IPS-NIHi11 (cell line): Measurements from ENCODE around the gene ASB2.
A peak's percentile ranks its signal among the peaks of the same experiment; 100 is the strongest.

Experiments used
- DNase-seq: peaks from one replicate; pipeline ENCODE4 v3.0.0; 2012; ENCODE audit warnings: mixed read lengths, low spot score

Gene ASB2

GRCh38 chr14:93963692-93964091 lies 12.7 kb downstream of the ASB2 start:
- no peak for DNase-seq

DNA sequence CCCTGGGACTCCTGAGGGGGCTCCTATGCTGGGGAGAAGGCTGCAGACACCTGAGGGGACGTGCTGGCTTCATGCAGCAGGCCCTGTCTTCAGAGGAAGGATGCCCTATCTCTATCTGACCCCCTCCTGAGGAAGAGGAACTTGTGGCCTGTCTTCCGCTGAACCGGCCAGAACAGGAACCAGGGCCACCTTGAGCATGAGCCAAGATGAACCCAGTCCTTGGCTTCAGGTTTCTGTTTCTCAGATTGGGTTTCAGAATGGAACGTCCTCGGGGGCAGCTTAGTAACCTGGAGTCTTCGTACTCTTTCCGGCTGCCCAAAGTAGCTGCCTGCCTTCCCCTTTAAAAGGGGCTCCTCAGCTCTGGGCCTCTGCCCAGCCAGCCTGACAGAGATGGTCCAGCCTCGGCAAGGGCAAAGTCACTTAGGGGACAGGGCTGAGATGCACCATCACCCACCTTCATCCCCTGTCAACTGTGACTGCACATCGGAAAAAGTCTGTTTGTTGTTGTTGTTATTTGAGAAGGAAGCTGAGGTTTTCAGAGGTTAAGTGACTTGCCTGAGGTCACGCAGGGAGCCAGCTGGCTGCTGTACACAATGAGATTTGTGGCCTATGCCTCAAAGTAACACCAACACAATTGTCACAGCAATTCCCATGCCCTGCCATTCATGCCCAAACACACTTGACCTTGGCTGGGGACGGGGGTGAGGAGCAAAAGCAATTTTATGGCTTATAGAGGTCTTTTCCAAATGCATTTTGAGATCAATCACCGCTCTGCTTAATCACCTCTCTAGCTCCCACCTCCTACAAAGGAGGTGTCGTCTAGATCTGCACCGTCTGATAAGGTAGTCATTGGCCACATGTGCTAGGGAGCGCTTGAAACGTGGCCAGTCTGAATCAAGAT lies 13.4 kb downstream of the ASB2 start:
- no peak for DNase-seq

GRCh38 chr14:93961620-93962019 lies 14.8 kb downstream of the ASB2 start:
- no peak for DNase-seq

- DNase-seq = no peak
Observed at GRCh38 chr14:93960774-93961438, 15.5 kb downstream of the ASB2 start.

DNA sequence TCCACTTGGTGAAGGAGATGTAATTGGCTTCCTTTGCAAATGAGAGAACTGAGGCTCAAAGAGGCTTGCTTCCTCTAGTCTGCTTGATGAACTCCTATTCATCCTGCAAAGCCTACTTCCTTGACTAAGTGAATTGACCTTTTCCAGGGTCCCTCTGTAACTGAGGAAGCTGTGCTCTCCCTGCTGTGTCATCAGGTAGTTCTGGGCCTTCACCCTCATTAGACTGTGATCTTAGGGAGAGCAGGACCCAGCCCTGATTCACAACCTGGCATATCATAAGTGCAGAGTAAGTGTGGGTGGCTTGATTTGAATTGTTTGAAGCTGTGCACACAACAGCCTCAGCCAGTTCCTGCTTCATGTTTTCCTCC lies 16.3 kb downstream of the ASB2 start:
- DNase-seq = no peak

GRCh38 chr14:93959239-93960107 lies 16.9 kb downstream of the ASB2 start:
- peak; percentile 71 for DNase-seq

DNA sequence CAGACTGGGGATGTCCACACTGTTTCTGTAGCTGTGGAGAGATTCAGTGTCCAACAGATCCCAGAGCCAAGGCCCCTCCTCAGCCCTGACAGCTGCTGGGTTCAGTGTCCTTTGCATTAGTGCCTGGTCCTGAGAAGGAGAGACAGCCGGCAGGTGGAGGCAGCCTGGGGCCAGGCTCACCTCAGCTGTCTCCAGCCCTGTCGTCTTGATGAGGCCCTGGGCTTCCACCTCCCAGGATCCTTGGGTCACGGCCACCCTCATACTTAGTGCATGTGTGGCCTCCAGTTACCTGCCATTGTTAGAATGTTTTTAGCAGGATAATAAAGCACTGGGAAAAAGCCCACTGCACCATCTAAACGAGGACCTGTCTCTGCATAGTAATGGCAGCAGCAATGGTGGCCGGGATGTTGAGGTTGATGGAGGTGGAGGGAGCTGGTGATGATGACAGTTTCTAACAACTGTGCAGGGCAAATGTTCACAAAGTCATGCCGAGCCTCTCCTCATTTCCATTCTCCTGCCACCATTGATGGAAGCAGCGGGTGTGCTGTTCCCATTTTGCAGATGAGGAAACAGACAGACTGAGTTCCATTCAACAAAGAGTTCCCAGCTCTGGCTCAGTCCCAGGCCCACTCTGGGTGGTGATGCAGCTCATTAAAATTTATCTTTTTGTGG lies 17.7 kb downstream of the ASB2 start:
- no peak for DNase-seq

DNA sequence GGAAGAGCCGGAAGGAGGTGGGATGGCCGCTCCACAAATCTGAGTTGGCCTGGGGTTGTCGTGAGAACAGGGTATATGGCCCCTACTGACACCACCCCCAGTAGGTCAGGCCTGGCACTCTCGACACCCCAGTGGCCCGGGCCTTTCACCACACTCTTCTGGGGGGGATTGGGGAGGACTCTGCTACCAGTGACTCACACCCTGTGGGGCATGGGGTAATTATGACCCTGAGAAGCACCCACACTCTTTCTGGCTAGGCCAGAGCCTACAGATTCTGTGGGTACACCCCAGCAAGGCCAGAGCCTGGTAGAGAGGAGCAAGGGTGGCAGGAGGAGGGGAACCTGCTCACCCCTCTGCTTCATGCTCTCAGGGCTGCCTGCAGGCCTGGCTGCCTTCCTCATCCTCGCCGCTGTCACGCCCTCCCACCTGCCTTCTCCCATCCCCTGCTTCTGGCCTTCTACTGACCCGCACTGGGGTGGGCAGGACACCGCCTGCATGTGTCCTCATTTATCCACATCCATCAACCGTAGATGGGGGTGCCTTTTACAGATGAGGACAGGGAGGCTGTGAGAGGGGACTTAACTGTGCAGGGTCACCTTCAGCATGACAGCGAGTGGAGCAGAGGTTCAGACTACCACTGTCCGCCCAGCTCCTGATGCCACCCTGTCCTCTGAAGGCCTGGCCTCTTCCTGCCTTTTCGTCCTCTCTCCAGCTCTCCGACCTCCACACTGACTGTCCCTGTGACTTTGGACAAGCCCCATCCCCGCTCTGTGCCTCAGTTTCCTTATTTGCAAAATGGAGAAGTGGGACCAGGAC lies 18.4 kb downstream of the ASB2 start:
- no peak for DNase-seq

- no peak for DNase-seq
Observed at GRCh38 chr14:93957333-93957710, 19.0 kb downstream of the ASB2 start.

- DNase-seq = no peak
Observed at GRCh38 chr14:93956514-93957332, 19.6 kb downstream of the ASB2 start.

GRCh38 chr14:93955850-93956481 lies 20.4 kb downstream of the ASB2 start:
- DNase-seq = no peak

DNA sequence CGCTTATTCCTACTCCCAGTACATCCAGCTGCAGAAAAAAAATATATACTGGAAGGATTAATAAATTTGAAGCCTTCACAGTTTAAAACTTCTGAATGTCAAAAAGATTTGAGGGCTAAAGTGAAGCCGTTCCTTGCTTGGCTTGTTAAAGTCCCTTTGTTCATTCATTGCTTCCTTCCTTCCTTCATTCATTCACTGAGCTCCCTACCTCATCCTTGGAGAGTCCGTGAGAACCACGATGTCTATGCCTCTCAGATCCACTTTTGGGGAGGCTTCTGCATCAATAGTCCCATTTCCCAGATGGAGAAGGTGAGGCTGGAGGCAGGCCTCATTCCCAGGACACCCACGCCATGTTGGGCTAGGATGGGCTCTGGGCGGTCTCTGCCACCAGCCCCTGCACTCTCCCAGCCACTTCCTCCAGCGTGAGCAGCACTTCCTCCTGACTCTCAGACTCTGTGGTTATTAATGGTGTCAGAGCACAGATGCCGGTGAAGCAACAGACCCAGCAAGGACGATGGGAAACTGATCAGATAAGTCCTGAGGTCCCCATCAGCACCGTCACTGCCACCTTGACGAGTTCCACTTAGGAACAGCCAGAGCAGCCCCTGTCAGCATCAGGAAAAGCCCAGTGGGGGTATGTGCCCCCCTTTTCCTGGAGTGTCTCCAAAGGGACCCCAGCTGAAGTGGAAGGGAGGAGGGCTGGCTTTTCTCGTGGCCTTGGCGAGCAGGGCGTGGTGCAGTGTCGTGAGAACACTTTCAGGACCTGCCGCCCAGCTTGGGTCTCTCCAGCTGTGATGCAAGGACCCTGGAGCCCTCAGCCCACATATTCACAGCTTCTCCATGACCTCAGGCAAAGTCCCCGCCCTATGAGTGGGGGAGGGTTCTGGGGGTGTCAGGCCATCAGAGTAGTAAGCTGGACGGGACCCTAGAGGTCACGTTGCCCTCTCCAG lies 21.2 kb downstream of the ASB2 start:
- no peak for DNase-seq

- no peak for DNase-seq
Observed at GRCh38 chr14:93954516-93954830, 21.9 kb downstream of the ASB2 start.

- no peak for DNase-seq
Observed at GRCh38 chr14:93953739-93954515, 22.4 kb downstream of the ASB2 start.

DNA sequence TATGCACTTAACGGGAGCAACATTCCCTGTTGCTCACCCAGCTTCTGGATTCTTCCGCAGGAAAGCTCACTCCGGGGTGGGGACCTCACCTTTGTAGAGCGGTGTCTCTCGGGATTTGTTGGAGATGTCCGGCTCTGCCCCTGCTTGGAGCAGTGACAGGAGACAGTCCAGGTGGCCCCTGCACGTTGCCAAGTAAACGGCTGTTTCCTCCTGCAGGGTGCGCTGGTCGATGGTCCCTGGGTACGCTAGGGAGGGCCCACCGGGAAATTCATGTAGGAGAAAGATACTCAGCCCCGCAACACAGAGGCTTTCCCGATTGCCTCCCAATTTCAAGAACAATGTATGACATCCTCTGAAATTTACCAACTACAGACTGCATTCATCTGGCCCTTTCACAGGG lies 23.1 kb downstream of the ASB2 start:
- peak; percentile 67 for DNase-seq

DNA sequence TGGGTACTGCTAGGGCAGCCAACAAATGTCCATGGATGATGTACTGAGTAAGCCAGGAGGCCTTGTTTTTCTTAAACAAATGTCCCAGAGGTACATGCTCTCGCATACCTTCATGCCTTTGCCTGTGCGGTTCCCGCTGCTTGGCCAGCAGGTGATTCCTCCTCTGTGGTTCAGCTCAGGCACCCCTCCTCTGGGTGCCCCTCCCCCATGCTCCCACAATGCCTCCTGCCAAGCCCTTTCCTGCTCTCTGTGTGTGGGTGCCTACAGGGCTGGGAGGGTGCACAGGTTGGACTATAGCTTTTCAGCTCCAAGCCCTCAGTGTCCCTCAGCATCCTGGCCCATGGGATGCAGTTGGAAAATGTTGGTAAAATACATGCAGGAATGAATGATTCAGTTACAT lies 23.5 kb downstream of the ASB2 start:
- DNase-seq = no peak

GRCh38 chr14:93951635-93952540 lies 24.5 kb downstream of the ASB2 start:
- no peak for DNase-seq
